Hepatocyte (in vitro differentiated cells): Measurements from ENCODE around the gene HDAC2. TPM values are rescaled to one million over a fixed set of nuclear protein-coding genes. Genes with fewer than 3 reads are reported as not detected.

Source experiments
- DNase-seq: peaks from one replicate; pipeline ENCODE4 v3.0.0-alpha.2; 2016; ENCODE audit warnings: low spot score
- H2AFZ ChIP-seq: fragments of 200-600 bp; sonication (generic); 2 replicates; pipeline ENCODE4 v1.6.0; 2016; ENCODE audit warnings: antibody characterized with exemption, mild to moderate bottlenecking
- H3K27ac ChIP-seq: fragments of 200-600 bp; sonication (generic); 2 replicates; pipeline ENCODE4 v1.5.1; 2016; ENCODE audit warnings: mild to moderate bottlenecking
- H3K27me3 ChIP-seq: fragments of 200-600 bp; sonication (generic); 2 replicates; pipeline ENCODE4 v1.6.1; 2016
- H3K36me3 ChIP-seq: fragments of 200-600 bp; sonication (generic); replicated peaks from 2 replicates; pipeline ENCODE4 v1.5.1; 2016; ENCODE audit warnings: low read depth; ENCODE audit not compliant: insufficient read depth
- H3K4me1 ChIP-seq: fragments of 200-600 bp; sonication (generic); 2 replicates; pipeline ENCODE4 v1.5.1; 2016; ENCODE audit warnings: mild to moderate bottlenecking, moderate library complexity; ENCODE audit not compliant: insufficient read depth
- H3K4me2 ChIP-seq: fragments of 200-600 bp; sonication (generic); 2 replicates; pipeline ENCODE4 v1.6.0; 2016
- H3K4me3 ChIP-seq: fragments of 200-600 bp; sonication (generic); 2 replicates; pipeline ENCODE4 v1.5.1; 2016; ENCODE audit warnings: mild to moderate bottlenecking
- H3K79me2 ChIP-seq: fragments of 200-600 bp; sonication (generic); 2 replicates; pipeline ENCODE4 v1.6.0; 2017; ENCODE audit warnings: mild to moderate bottlenecking
- H3K9me2 ChIP-seq: fragments of 200-600 bp; sonication (generic); replicated peaks from 2 replicates; pipeline ENCODE4 v1.6.0; 2017; ENCODE audit warnings: mild to moderate bottlenecking; ENCODE audit not compliant: insufficient read depth
- H3K9me3 ChIP-seq: fragments of 200-600 bp; sonication (generic); 2 replicates; pipeline ENCODE4 v1.5.1; 2016; ENCODE audit warnings: low read depth, mild to moderate bottlenecking
- H4K20me1 ChIP-seq: fragments of 200-600 bp; sonication (generic); 2 replicates; pipeline ENCODE4 v1.6.0; 2016; ENCODE audit warnings: mild to moderate bottlenecking; ENCODE audit not compliant: insufficient read depth, poor library complexity, severe bottlenecking
- CTCF ChIP-seq: fragments of 200-600 bp; sonication (generic); IDR thresholded peaks from 2 replicates; pipeline ENCODE4 v1.5.1; 2016; ENCODE audit warnings: antibody characterized with exemption, mild to moderate bottlenecking; ENCODE audit not compliant: poor library complexity
- EZH2 ChIP-seq: fragments of 200-600 bp; sonication (generic); IDR thresholded peaks from 2 replicates; pipeline ENCODE4 v1.6.1; 2016; ENCODE audit warnings: antibody characterized with exemption, mild to moderate bottlenecking, borderline replicate concordance
- EZH2phosphoT487 ChIP-seq: fragments of 200-600 bp; sonication (generic); IDR thresholded peaks from one replicate; pipeline ENCODE4 v1.6.1; 2018; ENCODE audit warnings: antibody characterized with exemption, mild to moderate bottlenecking, low read depth, moderate library complexity; ENCODE audit not compliant: unreplicated experiment, severe bottlenecking
- WGBS: methylation state at CpG from one replicate; pipeline ENCODE4 v1.1.6; 2016; ENCODE audit warnings: low lambda C conversion rate; ENCODE audit errors: missing lambda C conversion rate; 5-methylcytosine and 5-hydroxymethylcytosine counted together
- polyA plus RNA-seq: library from polyadenylated mRNA; unstranded; fragments of >200 nt; fragmentation: Nextera tagmentation; extraction: Ambion mirVana; gene quantifications from 2 replicates; pipeline ENCODE4 v1.2.1, GENCODE V29; 2016
- total RNA-seq: library from RNA; depleted of rRNA; stranded (reverse); fragments of >200 nt; gene quantifications from 2 replicates; pipeline ENCODE4 v1.2.3, GENCODE V29; 2014

HDAC2 gene
- total and polyA plus RNA-seq, 2 experiments from 2014 or later: 139 to 173 TPM

GRCh38 chr6:114001354-114001753 is 30.4 kb upstream of the HDAC2 start:
- H2AFZ ChIP-seq: no peak overlapping the region
- no peaks in the 10 kb centered on the region for H3K9me3 ChIP-seq
- H3K4me3 ChIP-seq: no peak overlapping the region
- H4K20me1 ChIP-seq: no peaks in the 10 kb centered on the region
- H3K4me1 ChIP-seq: no peaks in the 10 kb centered on the region
- H3K27me3 ChIP-seq: no peaks in the 10 kb centered on the region
- H3K79me2 ChIP-seq: peaks cover 7% of the 10 kb centered on the region
- no peaks in the 10 kb centered on the region for H3K9me2 ChIP-seq
- H3K36me3 ChIP-seq: no peaks in the 10 kb centered on the region
- no peak overlapping the region for H3K4me2 ChIP-seq
- TF ChIP-seq EZH2 (no peak), EZH2phosphoT487 (no peak)
- DNase-seq: no peak
- no peak overlapping the region for H3K27ac ChIP-seq

- no peaks in the 10 kb centered on the region for H3K9me2 ChIP-seq
- H3K27ac ChIP-seq: no peak overlapping the region
- no peaks in the 10 kb centered on the region for H3K27me3 ChIP-seq
- no peaks in the 10 kb centered on the region for H3K4me1 ChIP-seq
- WGBS: 94% methylated on average over 2 of the region's 2 CpGs
- no peak for TF ChIP-seq EZH2phosphoT487
- TF ChIP-seq CTCF: no peak
- TF ChIP-seq EZH2: no peak
- no peak overlapping the region for H3K4me3 ChIP-seq
- no peak for DNase-seq
- no peaks in the 10 kb centered on the region for H3K9me3 ChIP-seq
- H2AFZ ChIP-seq: no peak overlapping the region
- no peaks in the 10 kb centered on the region for H3K36me3 ChIP-seq
- H4K20me1 ChIP-seq: no peaks in the 10 kb centered on the region
- peaks cover 7% of the 10 kb centered on the region for H3K79me2 ChIP-seq
- H3K4me2 ChIP-seq: no peak overlapping the region
Observed at GRCh38 chr6:114000069-114000468, 29.1 kb upstream of the HDAC2 start.

GRCh38 chr6:113999284-113999683 is 28.3 kb upstream of the HDAC2 start:
- Histone ChIP-seq H3K27ac (no peak overlapping the region), H2AFZ (no peak overlapping the region), H3K9me2 (no peaks in the 10 kb centered on the region), H3K9me3 (no peaks in the 10 kb centered on the region), H4K20me1 (no peaks in the 10 kb centered on the region), H3K4me1 (no peaks in the 10 kb centered on the region), H3K4me2 (no peak overlapping the region), H3K36me3 (no peaks in the 10 kb centered on the region), H3K27me3 (no peaks in the 10 kb centered on the region), H3K4me3 (no peak overlapping the region), H3K79me2 (peaks cover 3% of the 10 kb centered on the region)
- no peak for DNase-seq
- WGBS: 85% methylated on average over 2 of the region's 2 CpGs
- TF ChIP-seq CTCF: no peak
- no peak for TF ChIP-seq EZH2

- no peaks in the 10 kb centered on the region for H4K20me1 ChIP-seq
- no peaks in the 10 kb centered on the region for H3K4me1 ChIP-seq
- H3K27ac ChIP-seq: no peak overlapping the region
- no peaks in the 10 kb centered on the region for H3K27me3 ChIP-seq
- TF ChIP-seq EZH2phosphoT487 (no peak), EZH2 (no peak), CTCF (no peak)
- H3K4me2 ChIP-seq: no peak overlapping the region
- no peak for DNase-seq
- H2AFZ ChIP-seq: no peak overlapping the region
- no peak overlapping the region for H3K4me3 ChIP-seq
- no peaks in the 10 kb centered on the region for H3K9me2 ChIP-seq
- H3K36me3 ChIP-seq: no peaks in the 10 kb centered on the region
- H3K9me3 ChIP-seq: no peaks in the 10 kb centered on the region
- peaks cover 3% of the 10 kb centered on the region for H3K79me2 ChIP-seq
Observed at GRCh38 chr6:113998811-113999210, 27.9 kb upstream of the HDAC2 start.
